Measurements from ENCODE around the gene CABYR. TPM values are rescaled to one million over a fixed set of nuclear protein-coding genes. Genes with fewer than 3 reads are reported as not detected.

Gene CABYR
- total RNA-seq, 4 donors from 2014 or later = 0.33 to 0.51 (median 0.42) TPM; not detected in 1

DNA sequence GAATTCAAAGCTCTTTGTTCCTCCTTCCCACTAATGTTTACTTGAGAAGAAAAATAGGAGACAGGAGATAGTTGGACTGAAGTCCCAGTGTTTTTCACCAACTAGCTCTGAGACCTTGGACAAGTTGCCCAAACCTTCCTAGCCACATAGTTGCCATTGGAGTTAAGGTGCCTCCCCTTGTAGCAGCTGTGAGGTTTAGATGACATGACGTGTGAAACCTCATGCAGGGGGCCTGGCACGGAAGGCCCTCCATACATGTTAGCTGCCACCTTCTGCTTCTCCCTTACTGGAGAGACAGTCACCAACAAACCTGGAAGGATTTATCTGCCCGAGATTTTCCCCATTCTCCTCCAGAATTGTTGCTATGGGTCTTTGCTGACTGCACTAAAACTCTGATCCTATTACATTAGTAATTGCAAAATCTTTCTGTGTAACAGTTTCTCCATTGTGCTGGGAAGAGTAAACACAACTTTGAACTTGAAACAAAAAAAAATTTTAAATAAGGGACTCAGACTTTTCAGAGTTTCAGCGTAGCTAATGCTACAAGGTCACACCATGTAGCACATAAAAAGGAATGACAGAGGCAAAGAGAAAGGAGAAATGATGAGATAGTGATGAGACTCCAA lies 23.8 kb upstream of the CABYR start:
- Histone ChIP-seq H3K27me3 (no peaks in the 10 kb centered on the region), H3K4me1 (no peaks in the 10 kb centered on the region), H3K9me3 (no peaks in the 10 kb centered on the region), H3K36me3 (no peaks in the 10 kb centered on the region), H3K27ac (no peak overlapping the region), H3K4me3 (no peak overlapping the region)
- intact Hi-C loops (cut with DNase I; ENCODE audit: low total_unique reads) = loop anchor here (5.0 to 10.0 kb wide), 4 partner anchors 38 to 490 kb away; no protein-coding TSS in a partner anchor
- no peak for TF ChIP-seq POLR2A (IDR thresholded peaks at IDR 0.05)
- TF ChIP-seq, protein P1, sequence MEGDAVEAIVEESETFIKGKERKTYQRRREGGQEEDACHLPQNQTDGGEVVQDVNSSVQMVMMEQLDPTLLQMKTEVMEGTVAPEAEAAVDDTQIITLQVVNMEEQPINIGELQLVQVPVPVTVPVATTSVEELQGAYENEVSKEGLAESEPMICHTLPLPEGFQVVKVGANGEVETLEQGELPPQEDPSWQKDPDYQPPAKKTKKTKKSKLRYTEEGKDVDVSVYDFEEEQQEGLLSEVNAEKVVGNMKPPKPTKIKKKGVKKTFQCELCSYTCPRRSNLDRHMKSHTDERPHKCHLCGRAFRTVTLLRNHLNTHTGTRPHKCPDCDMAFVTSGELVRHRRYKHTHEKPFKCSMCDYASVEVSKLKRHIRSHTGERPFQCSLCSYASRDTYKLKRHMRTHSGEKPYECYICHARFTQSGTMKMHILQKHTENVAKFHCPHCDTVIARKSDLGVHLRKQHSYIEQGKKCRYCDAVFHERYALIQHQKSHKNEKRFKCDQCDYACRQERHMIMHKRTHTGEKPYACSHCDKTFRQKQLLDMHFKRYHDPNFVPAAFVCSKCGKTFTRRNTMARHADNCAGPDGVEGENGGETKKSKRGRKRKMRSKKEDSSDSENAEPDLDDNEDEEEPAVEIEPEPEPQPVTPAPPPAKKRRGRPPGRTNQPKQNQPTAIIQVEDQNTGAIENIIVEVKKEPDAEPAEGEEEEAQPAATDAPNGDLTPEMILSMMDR (IDR thresholded peaks at IDR 0.05 in 4 of 5, conservative IDR thresholded peaks at IDR 0.05 in 1 of 5) = no peak
- no peak for ATAC-seq
- DNase-seq = no peak
- in situ Hi-C loops (cut with MboI; ENCODE audit: low sequenced_read_pairs in 4 of 4) = loop anchor here in 1 of 4 donors (25.0 kb wide), 1 partner anchor 478 kb away; no protein-coding TSS in a partner anchor

DNA sequence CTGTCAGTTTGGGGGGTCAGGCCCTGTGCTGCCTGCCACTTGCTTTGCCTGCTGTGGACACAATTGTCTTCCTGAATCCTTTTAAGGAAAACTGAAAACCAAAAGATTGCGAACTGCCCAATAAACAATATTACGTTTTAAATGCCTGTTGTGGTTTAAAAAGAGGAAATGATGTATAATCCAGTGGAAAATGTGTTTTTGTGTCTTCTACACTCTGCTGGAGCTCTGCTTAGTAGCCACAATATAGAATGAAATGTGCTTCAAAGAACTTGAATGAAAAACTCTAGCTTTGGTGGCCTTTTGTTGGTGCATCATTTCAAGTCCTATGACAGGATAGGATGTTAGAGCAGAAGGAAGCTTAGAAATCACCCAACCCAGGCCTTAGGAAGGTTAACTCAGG lies 23.2 kb upstream of the CABYR start:
- Histone ChIP-seq H3K27me3 (no peaks in the 10 kb centered on the region), H3K4me1 (no peaks in the 10 kb centered on the region), H3K27ac (no peak overlapping the region), H3K36me3 (no peaks in the 10 kb centered on the region), H3K9me3 (no peaks in the 10 kb centered on the region), H3K4me3 (no peak overlapping the region)
- ATAC-seq (no peak), DNase-seq (no peak)
- in situ Hi-C loops (cut with MboI; ENCODE audit: low sequenced_read_pairs in 4 of 4) = loop anchor here in 1 of 4 donors (25.0 kb wide), 1 partner anchor 478 kb away; no protein-coding TSS in a partner anchor
- intact Hi-C loops (cut with DNase I; ENCODE audit: low total_unique reads) = loop anchor here (5.0 to 10.0 kb wide), 4 partner anchors 38 to 491 kb away; no protein-coding TSS in a partner anchor
- TF ChIP-seq POLR2A (IDR thresholded peaks at IDR 0.05) = no peak
- TF ChIP-seq, protein P1 (IDR thresholded peaks at IDR 0.05 in 4 of 5, conservative IDR thresholded peaks at IDR 0.05 in 1 of 5) = no peak

DNA sequence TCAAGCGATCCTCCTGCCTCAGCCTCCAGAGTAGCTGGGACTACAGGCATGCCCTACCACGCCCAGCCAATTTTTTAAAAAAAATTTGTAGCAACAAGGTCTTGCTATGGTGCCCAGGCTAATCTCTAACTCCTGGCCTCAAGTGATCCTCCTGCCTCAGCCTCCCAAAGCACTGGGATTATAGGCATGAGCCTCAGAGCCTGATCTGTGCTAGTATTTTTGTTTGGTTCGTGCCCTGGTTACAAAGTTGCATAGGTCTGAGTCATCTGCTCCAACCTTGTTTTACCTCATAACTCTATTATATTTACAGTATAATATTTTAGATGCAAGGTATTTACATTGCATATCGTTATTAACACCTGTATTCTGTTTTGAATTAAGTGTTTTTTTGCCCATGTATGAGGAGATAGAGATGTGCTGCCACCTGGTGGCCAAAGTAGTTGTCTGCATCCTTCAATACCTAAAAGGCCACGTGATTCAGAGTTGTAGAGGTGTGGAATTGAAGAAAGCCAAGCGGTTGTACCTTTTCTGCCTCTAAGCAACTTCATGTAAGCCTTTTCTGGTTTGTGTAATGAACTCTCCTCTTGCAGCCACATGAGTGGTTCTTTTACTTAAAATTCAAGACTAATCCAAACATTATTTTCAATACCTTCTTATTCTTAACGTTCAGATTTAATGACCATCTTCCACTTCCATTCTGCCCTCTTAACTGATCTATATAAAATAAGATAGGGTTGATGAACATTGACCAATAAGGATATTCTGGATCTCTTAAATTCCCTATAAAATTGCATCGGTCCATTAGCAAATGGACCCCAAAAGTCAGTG lies 19.9 kb upstream of the CABYR start:
- Histone ChIP-seq H3K36me3 (no peaks in the 10 kb centered on the region), H3K9me3 (no peaks in the 10 kb centered on the region), H3K27me3 (no peaks in the 10 kb centered on the region), H3K4me3 (no peak overlapping the region), H3K27ac (no peak overlapping the region), H3K4me1 (no peaks in the 10 kb centered on the region)
- in situ Hi-C loops (cut with MboI; ENCODE audit: low sequenced_read_pairs in 4 of 4) = loop anchor here in 1 of 4 donors (25.0 kb wide), 1 partner anchor 482 kb away; no protein-coding TSS in a partner anchor
- ATAC-seq (peak; percentile 70 to 84), DNase-seq (peak; percentile 17 to 48)
- TF ChIP-seq POLR2A (IDR thresholded peaks at IDR 0.05) = no peak
- TF ChIP-seq, protein P1 (IDR thresholded peaks at IDR 0.05 in 4 of 5, conservative IDR thresholded peaks at IDR 0.05 in 1 of 5) = peak; percentile 75 to 89 (median 86)
- intact Hi-C loops (cut with DNase I; ENCODE audit: low total_unique reads) = loop anchor here (2.0 to 10.0 kb wide), 5 partner anchors 42 to 494 kb away; no protein-coding TSS in a partner anchor

DNA sequence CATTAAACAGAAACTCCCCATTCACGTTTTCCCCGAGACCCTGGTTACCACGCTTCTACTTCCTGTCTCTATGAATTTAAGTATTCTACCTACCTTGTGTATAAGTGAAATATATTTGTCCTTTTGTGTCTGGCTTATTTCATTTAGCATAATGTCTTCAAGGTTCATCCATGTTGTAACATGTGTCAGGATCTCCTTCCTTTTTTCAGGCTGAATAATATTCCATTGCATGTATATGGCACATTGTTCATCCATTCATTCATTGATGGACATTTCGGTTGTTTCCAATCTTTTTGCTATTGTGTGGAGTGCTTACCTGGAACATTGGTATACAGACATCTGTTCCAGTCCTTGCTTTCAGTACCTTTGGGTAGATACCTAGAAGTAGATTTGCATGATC lies 18.2 kb upstream of the CABYR start:
- in situ Hi-C loops (cut with MboI; ENCODE audit: low sequenced_read_pairs in 4 of 4) = loop anchor here in 2 of 4 donors (10.0 to 25.0 kb wide), 2 partner anchors 483 to 496 kb away; no protein-coding TSS in a partner anchor
- TF ChIP-seq POLR2A (IDR thresholded peaks at IDR 0.05) = no peak
- TF ChIP-seq, protein P1 (IDR thresholded peaks at IDR 0.05 in 4 of 5, conservative IDR thresholded peaks at IDR 0.05 in 1 of 5) = no peak
- intact Hi-C loops (cut with DNase I; ENCODE audit: low total_unique reads) = no loop called here

More for the DNA sequence above, 18.2 kb upstream of the CABYR start:
- DNase-seq (no peak), ATAC-seq (no peak)
- Histone ChIP-seq H3K4me3 (no peak overlapping the region), H3K4me1 (no peaks in the 10 kb centered on the region), H3K9me3 (no peaks in the 10 kb centered on the region), H3K27me3 (no peaks in the 10 kb centered on the region), H3K27ac (no peak overlapping the region), H3K36me3 (no peaks in the 10 kb centered on the region)
